ENCODE data around the gene ADGRG6.
"Not testable (repeated sequence)": the region's sequence is repeated elsewhere in the genome, so short reads cannot be mapped to it uniquely, and the experiment has no call there.

The ADGRG6 gene

DNA sequence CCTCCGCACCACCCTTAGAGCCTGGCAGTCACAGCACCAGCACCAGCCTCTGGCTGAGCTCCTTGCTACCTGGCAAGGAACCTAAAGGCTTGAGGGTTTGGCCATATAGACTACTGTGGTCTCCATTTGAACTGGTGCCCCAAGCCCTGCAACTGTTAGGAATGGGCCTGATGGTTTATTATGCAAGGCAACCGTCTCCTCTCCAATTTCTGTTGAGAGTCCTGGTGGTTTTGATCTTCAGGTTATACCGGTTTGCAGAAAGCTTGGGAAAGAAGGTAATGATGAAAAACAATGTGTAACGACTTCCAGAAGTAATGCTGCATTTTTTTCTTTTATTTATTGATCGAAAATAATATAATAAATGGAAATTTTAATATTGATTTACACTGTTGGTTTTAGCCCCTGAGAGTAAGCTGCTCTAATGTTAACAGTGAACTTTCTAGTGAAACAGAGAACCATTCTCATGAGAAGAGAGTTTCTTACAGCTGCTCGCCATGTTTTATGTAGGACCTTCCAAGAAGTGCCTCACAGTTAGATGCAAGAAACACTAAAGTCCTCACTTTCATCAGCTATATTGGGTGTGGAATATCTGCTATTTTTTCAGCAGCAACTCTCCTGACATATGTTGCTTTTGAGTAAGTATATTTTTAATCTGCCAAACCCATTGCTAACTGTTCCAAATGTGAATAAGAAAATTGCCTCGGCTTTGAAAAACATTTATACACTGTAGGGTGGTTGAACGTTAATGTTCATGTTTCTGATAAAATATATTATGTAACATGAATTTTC is 112.8 kb downstream of the ADGRG6 start:
- DNase-seq: peak; percentile 2

DNA sequence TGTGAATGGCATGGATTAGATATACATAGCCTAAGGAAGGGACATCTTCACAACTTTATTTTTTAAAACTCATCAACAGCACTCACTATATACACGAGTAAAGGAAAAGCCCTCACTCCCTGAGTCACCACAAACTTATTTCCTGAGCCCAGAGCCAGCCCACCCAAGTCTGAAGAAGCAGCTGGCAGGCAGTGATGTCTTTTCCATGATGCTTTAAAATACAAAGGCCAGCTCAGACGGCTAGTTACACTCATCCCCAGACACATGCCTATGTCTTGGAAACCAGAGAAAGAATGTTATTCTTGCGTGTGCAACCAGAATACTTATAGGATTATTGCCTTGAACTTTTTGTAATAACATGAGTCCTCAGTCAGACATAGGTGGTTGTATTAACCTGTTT is 114.4 kb downstream of the ADGRG6 start:
- DNase-seq: no peak

DNA sequence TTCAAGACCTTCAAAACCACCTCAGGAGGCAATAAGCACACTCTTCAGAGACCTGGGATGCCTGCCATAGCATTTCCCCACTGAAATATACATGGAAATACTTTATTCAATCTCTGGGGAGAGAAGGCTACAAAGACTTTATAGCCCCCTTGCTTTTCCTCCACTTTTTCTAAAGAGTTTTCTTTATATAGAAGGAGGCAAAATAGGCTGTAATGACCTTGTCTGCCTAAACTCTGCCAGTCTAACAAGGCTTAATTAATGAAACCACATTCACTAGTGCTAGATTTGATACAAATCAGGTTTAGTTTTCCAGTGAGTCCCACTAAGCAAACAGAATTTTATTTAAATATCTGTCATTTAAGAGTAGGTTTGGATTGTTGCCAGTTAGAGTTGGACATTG is 114.9 kb downstream of the ADGRG6 start:
- DNase-seq: no peak

DNA sequence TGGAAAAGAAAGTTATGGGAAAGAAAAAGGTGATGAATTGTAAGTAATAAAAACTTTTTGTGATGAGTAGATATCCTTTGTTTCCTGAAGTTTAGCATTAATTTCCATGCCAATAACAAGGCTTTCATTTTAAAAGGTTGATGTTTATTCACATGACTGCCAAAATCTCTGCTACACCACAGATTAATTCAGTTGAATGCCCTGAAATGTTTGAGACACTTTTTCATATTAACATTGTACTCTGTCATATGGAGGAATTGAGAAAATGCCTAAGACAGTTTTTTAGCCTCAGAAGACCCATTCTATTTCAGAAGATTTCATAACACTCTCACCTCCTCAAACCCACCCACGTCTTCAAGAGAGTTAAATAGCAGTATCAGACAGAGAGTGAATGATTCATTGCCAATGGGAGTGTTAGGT is 115.5 kb downstream of the ADGRG6 start:
- no peak for DNase-seq

DNA sequence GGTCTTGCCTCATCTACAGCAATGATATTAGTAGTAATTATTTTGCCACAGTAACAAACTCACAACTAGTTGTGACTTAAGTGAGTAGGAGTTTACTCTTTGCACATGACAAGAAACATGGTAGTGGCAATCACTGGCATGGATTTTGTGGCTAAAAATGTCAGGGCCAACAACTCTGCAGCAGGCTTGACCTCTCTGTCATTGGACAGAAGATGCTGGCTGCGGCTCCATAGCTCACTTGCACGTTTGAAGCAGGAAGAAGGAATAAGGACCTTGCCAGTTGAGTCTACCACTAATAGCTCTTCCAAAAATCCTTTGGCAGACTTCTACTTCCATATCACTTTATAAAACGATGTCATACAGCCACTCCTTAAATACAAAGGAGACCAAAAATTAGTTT is 117.3 kb downstream of the ADGRG6 start:
- DNase-seq: no peak

DNA sequence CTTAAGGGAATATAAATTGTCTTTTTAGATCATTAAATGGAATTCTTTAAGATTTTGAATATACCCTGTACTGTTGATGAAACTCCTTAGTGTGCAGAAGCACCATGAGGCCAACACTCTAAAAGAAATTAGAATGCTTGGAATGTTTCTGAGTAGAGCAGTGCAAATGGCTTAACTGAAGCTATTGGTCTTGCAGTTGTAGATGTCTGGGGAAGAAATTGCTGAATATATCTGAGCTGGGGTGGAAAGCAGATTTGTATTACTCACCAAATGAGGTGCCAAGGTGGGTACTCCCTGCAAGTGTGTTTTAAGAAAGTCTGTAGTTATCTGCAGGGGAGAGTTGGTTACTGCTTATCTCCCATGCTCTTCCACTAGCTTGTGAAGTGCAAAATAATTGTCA is 119.0 kb downstream of the ADGRG6 start:
- DNase-seq: no peak

DNA sequence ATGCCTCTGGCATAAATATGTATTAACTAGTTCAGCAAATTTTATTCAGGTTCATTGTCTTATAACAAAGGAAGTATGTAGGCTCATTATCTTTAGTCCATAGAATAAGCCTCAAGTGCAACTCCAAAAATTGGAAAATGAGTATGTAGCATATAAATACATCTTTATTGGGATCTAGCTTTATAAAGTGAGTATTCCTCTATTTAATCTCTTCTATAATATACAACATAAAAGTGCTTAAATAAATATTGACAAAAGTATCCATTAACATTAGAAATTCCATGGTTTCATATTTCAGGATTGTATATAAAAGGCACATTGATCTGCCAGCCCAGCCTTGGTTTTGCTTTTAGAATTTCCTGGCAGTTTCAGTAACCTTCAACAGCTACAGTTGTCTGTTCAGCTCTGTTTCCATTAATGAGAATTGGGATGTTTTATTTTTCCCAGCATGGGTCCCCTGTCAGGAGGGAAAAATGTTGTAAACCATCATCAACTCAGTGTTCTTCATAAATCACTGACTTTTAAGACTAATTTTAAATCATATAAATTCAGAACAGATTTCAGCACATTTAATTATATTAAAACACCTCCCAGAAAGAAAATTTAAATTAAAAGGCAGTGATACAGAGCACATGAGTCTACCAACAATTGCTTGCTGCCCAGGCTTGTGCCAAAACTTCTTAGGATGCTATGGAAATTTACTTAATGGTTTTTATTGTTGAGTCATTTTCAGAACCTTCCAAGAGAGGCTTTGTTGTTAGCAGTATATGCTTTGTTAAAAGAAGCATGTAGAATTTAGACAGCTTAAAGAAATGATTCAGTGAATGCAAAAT is 119.7 kb downstream of the ADGRG6 start:
- peak; percentile 19 for DNase-seq

DNA sequence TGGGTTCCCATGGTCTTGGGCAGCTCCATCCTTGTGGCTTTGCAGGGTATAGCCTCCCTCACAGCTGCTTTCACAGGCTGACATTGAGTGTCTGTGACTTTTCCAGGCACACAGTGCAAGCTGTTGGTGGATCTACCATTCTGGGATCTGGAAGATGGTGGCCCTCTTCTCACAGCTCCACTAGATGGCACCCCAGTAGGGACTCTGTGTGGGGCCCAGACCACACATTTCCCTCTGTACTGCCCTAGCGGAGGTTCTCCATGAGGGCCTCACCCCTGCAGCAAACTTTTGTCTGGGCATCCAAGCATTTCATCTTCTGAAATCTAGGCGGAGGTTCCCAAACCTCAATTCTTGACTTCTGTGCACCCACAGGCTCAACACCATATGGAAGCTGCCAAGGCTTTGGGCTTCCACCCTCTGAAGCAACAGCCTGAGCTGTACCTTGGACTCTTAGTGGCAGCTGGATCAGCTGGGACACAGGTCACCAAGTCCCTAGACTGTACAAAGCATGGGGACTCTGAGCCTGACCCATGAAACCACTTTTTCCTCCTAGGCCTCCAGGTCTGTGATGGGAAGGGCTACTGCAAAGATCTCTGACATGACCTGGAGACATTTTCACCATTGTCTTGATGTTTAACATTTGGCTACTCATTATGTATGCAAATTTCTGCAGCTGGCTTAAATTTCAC is 124.8 kb downstream of the ADGRG6 start:
- DNase-seq: not testable (repeated sequence)

DNA sequence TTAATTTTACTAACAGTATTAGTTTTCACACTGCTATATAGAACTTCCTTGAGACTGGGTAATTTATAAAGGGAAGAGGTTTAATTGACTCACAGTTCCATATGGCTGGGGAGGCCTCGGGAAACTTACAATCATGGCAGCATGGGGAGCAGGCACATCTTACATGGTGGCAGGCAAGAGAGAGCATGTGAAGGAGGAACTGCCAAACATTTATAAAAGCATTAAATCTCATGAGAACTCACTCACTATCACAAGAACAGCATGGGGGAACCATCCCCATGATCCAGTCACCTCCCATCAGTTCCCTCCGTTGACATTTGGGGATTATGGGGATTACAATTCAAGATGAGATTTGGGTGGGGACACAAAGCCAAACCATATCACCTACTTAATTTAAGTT is 126.7 kb downstream of the ADGRG6 start:
- not testable (repeated sequence) for DNase-seq

DNA sequence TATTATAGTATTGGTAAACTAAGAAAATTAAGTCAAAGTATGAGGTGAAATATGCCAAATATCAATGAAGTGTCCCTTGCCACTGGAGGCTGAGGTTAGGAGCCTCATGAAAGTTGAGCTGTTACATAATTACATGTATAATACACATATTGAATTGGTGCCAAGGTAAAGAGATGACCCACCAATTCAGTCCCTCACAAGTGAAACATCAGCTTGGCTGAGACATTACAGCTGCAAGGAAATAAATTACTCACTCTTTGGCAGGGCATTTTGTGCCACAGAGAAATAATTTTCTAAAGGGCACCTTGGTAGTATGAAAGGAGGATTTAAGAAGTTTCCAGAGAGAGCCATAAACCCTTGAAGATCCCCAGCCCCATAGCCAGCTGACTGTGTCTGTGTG is 127.4 kb downstream of the ADGRG6 start:
- DNase-seq: no peak

DNA sequence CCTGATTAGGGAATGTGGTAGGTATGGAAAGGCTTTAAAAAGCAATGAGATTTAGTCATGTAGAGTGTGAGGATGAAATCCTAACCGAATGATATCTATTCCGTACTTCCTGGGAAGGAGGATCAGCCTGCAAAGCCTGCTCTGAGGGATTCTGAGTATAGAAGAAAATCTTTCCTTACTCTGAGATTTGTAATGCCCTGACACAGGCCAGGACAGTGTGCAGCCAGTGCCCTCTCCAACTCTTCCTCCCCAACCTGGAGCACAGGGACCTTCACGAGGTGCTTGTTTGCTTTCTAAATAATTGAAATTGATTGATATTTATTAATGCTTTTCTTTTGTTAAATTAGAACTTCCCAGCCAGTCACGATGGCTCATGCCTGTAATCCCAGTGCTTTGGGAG is 131.6 kb downstream of the ADGRG6 start:
- DNase-seq: no peak

DNA sequence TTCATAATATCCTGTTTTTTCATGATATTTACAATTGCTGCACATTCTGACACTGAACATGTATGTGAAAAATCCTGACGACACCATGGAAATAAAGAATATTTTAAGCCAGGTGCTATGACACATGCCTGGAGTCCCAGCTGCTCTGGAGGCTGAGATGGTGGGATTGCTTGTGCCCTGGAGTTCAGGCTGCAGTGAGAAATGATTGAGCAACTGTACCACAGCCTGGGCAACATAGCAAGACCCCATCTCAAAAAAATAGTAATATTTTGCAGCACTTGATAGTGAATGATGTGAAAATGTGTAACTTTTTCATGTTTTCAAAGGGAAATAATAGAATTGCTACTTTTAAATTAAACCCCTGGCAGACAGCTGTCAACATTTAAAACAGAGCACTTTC is 137.1 kb downstream of the ADGRG6 start:
- DNase-seq: no peak

DNA sequence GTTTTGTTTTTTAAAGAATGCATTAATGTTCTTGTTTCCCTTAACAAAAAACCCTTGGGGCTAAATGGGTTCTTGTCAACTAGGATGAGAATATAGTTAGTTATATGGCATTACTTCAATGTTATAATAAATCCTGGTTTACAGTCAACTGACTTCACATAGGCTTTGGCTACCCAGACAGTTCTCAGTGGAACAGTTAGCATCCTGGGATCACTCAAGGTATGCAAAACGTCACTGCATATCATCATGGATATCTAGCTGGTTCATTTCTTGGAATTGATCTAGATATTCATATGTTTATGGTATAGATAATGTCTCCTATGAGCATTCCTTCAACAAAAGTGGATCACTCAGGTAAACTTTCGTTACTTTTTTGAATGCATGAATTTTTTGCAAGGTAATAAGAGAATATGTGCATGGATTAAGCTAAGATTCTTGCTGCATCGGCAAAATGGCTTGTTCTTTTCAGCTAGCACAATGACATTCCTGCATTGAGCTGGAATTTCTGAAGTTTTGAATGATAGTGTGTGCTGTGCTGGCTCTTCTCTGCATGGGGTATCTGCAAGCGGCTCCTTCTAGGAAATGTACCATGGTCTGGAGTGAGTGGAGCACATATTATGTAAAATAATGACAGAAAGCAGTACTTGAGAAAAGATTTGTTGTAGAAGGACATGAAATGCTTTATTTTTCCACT is 138.9 kb downstream of the ADGRG6 start:
- no peak for DNase-seq

DNA sequence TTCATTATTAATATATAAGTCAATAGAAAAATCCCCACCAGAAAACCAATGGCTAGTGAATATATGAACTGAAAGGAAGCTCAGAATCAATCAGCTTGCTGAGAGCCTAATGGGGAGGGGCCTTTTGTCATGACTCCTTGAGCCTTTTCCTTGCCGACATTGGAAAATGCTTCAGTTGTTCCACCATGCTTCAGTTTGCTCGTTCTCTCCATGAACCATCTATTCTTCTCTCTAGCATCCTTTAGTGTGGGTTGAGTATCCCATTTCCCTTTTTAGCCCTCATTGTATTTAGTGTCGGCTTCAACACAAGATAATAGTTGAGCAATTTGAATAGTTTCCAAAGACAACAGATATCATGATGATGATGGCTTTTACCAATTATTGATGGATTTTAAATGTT is 139.9 kb downstream of the ADGRG6 start:
- no peak for DNase-seq

DNA sequence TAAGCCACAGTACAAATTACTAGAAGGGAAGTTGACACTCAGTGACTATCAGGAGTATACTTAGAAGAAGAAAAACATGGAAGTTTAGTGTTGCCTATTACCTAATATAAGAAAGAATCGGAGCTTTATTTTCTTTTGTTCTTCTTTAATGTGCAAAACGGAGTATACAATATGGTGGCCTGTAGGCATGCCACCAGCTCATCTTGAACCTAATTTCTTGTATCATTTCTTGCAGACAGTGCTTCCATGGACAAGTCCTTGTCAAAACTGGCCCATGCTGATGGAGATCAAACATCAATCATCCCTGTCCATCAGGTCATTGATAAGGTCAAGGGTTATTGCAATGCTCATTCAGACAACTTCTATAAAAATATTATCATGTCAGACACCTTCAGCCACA is 141.3 kb downstream of the ADGRG6 start:
- DNase-seq: no peak

DNA sequence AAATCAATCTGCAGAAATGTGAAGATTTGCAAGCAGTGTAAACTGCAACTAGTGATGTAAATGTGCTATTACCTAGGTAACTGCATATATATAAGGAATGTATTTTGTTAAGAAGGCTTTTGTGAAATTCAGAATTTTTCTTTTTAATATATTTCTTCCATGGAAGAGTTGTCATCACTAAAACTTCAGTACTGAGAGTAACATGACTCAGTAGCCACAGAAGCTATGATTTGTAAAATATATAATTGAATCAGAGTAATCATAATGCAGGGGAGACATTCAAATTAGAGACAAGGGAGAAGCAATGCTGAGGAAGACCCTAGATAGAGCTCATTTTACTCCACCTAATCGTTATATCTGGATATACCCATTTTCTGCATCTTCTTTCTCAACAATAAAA is 141.7 kb downstream of the ADGRG6 start:
- DNase-seq: no peak

DNA sequence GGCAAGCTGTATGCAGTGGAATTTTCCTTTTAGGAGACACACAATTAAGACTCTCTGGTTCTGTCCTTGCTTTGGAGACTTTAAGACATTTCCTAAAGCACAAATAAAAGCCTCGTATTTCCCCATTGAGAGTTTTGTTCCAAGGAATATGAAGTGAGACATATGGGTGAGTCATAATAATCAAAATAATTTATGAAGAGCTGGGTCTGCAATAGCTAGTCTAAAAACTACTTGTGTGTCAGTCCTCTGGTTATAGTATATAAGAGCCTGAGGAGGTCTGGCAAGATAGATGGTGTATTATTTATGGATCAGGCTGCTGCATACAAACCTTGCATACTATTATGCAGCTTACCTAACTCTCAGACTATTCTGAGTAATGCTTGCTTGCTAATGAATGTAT is 142.6 kb downstream of the ADGRG6 start:
- no peak for DNase-seq

DNA sequence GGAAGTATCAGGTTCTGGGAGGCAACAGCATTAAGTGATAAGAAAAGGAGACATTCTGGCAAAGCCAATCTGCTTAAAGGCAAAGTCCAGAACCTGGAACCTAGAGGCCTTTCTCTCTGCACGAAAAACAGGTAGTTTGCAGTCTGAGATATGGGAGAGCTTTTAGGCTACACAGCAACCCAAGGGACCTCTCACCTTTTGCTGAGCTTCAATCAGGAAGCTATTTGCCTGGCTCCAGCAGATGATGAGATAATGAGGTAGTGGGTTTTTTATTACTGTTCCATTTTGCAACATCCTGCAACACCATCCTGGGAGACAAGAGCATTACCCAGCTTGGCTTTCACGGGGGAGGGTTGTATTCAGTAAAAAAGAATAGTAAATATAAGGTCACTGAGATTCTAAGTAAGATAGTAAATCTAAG is 143.1 kb downstream of the ADGRG6 start:
- DNase-seq: no peak

DNA sequence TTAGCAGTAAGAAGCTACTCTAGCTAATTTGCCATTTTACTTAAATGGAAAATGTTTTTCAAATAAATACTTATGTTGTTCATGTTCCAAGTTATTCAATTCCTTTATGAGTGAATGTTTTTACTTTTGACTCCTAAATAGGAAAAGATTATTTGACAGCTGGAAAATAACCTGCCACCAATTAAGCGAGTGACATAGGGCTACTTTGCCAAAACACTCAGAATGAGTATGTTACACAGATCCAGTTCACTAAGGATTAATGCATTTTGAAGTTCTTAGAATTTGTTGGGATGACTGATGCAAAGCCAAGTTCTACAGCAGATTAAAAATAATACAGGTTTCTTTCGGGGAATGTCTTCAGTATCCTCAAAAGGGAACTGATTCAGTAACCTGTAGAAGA is 144.4 kb downstream of the ADGRG6 start:
- DNase-seq: no peak

DNA sequence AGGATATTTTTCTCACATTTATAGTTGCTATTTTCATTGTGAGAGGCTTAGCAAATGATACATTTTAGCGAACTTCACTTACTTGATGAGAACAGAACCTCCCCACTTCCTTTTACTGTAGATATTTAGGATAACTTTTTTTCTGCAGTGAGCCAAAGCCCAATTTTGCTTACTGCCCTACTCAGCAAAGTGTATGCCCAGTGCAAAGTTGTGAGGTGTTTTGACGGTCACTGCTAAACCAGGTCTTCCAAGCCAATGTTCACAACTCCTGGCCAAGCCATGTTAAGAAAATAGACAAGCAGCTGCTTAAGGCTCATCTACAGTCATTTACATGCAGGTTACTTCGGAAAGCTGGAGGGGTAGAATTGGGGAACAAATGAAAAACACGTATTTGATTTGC is 144.8 kb downstream of the ADGRG6 start:
- no peak for DNase-seq

DNA sequence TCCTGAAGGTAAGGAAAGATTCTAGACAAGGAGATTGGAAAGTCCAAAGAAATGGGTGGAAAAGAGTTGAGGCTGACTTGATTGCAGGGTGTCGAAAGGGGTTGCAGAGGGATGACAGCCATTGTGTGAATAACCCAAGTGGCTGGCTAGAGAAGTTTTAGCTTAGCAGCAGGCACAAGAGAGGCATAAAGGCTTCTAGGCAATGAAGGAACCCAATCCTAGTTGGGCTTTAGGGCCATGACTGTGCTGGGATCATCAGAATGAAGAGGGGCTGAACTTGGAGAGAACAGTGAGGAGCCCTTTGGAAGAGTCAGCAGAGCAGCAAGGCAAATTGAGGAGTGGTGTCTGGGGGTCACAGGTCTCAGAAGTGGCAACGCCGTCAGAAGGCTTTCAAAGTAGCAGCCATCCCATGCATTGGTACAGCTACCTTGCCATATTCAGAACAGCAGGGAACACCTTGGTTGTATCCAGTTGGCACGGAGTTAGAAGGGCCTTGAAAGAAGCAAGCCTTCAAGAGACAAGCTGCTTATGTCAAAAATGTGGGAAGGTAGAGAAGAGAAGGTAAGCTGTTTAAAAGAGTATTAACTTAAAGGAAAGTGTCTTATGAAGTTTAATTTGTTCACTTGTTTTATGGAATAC is 146.4 kb downstream of the ADGRG6 start:
- DNase-seq: no peak

DNA sequence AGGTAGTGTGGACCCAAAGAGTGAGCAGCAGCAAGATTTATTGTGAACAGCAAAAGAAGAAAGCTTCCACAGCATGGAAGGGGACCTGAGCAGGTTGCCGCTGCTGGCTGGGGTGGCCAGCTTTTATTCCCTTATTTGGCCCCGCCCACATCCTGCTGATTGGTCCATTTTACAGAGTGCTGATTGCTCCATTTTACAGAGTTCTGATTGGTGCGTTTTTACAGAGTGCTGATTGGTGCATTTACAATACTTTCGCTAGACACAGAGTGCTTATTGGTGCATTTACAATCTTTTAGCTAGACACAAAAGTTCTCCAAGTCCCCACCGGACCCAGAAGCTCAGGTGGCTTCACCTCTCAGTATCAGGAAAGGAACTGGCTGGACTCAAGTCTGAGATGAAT is 149.0 kb downstream of the ADGRG6 start:
- DNase-seq: not testable (repeated sequence)

DNA sequence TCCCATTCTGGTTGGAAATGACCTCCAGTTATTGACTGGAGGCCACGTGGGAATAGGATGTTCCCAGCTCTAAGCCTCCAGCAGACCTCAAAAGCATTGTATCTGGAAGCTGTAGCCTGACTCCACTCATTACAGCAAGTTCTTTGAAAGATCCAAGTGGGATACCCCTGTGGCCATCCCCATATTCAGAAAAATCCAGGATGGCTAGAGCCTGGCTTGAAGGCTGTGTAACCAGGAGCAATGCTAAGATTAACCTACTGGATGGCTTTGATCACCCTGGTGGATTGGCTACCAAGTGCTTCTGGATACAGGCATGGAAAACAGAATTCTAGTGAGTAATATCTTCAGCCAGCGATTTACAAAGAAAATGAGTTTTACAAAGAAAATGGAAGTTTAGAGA is 151.2 kb downstream of the ADGRG6 start:
- DNase-seq: no peak

Measured in DMS53 (cell line).